Activated T-cell treated with anti-CD3 and anti-CD28 coated beads, Interleukin-2, amount 50 U/mL, for 72 hours (primary cell): ENCODE results near the gene STOX2. TPM values are rescaled to one million over a fixed set of nuclear protein-coding genes. Genes with fewer than 3 reads are reported as not detected.
A peak's percentile ranks its signal among the peaks of the same experiment; 100 is the strongest.

Experiments used
- ATAC-seq, 2 donors: fragments of 150-1000 bp; cut with Tn5 transposase; replicated peaks in 1 of 2; 2 replicates each; pipeline ENCODE4 v1.10.0; 2021; ENCODE audit warnings: moderate library complexity in 2 of 2, mild to moderate bottlenecking in 1 of 2
- DNase-seq, 2 donors: peaks; one replicate each; pipeline ENCODE4 v3.0.0; 2021 to 2022; ENCODE audit warnings: mixed read lengths in 1 of 2
- H3K27ac Mint-ChIP-seq: one replicate; pipeline ENCODE4 v1.8.0; 2022; ENCODE audit warnings: mild to moderate bottlenecking, moderate library complexity, mixed read lengths
- H3K27me3 Mint-ChIP-seq: one replicate; pipeline ENCODE4 v1.8.0; 2022; ENCODE audit warnings: low read depth, mixed read lengths
- H3K36me3 Mint-ChIP-seq, 2 donors: one replicate each; pipeline ENCODE4 v1.8.0; 2022; ENCODE audit warnings: mixed read lengths in 2 of 2, mild to moderate bottlenecking in 1 of 2; ENCODE audit not compliant: insufficient read depth in 2 of 2
- H3K4me1 Mint-ChIP-seq: one replicate; pipeline ENCODE4 v1.8.0; 2022; ENCODE audit warnings: low read depth, mixed read lengths
- H3K4me3 Mint-ChIP-seq, 2 donors: one replicate each; pipeline ENCODE4 v1.8.0; 2022; ENCODE audit warnings: mild to moderate bottlenecking in 2 of 2, mixed read lengths in 2 of 2, moderate library complexity in 2 of 2
- H3K9me3 Mint-ChIP-seq, 2 donors: one replicate each; pipeline ENCODE4 v1.8.0; 2022; ENCODE audit warnings: mixed read lengths in 2 of 2
- total RNA-seq, 2 donors: library from RNA; stranded (reverse); gene quantifications; one replicate each; pipeline ENCODE4 v1.2.3, GENCODE V29; 2022

STOX2 gene
- total RNA-seq: under 1 TPM in 1 of 2 donors, not detected in 1; 0.19 TPM

GRCh38 chr4:183905081-183905592 is at the start of gene STOX2:
Gene STOX2 (plus strand): TSS chr4:183905307. CDS start chr4:183906791, 1,484 bp downstream.
- Mint-ChIP-seq H3K4me3 (peak within 1 kb of the TSS; percentile 72 to 77), H3K27ac (no peak within 1 kb of the TSS), H3K9me3 (no peaks in the 10 kb centered on the region), H3K27me3 (peaks cover 25% of the 10 kb centered on the region), H3K4me1 (no peaks in the 10 kb centered on the region), H3K36me3 (no peaks in the 10 kb centered on the region)
- DNase-seq (peak; percentile 20 to 21), ATAC-seq (peak; percentile 61 to 73)

DNA sequence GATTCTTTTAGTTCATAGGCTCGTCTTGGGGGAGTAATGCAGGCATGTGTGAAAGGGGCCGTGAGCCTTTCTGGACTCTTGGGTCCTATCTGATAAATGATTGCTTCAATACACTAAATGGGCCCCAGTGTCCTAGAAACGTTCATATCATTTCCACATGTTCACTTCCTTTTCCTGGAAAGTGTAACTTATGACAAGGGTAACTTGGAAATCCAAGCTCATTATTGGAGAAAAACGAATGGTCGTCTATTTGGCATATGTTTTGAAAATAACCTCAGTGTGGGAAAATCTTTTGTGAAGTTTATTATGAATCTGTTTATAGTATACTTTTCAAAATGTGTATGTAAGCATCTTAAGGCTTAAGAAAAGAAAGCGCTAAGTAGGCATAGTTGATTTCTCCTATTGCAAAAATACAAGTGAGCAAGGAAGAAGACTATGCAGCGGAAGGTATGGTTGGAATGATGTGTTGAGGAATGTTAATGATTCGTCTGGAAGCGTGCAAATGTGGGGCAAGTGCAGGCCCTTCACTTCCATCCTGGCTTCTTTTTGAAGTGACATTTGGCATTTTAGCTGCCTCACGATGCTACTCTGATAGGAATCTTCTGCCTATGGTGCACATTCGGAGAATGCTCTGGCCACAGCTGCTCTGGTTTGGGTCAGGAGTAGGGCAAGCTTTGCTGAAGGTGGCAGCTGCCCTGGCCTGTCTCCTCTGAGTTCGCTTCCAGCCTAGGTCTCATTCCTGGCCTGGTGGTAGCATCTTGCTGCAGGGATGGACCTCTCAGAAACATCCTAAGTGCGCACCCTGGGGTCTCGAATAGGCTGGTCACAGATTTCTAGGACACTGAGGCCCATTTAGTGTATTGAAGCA is 49.5 kb upstream of the STOX2 start:
- H3K9me3 Mint-ChIP-seq: no peaks in the 10 kb centered on the region
- no peak for ATAC-seq
- no peaks in the 10 kb centered on the region for H3K4me1 Mint-ChIP-seq
- H3K27me3 Mint-ChIP-seq: peaks cover 18% of the 10 kb centered on the region
- DNase-seq: no peak
- H3K36me3 Mint-ChIP-seq: no peaks in the 10 kb centered on the region
- H3K27ac Mint-ChIP-seq: no peak overlapping the region
- no peak overlapping the region for H3K4me3 Mint-ChIP-seq

DNA sequence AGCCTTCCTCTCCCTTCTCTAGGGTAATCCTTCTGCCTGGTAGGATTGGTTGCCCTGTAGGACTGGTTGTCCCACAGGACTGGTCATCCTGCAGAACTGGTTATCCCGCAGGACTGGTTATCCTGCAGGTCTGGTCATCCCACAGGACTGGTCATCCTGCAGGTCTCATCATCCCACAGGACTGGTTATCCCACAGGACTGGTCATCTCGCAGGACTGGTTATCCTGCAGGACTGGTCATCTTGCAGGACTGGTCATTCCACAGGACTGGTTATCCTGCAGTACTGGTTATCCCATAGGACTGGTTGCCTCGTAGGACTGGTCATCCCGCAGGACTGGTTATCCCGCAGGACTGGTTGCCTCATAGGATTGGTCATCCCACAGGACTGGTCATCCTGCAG is 48.1 kb upstream of the STOX2 start:
- H3K4me1 Mint-ChIP-seq: no peaks in the 10 kb centered on the region
- H3K27me3 Mint-ChIP-seq: peaks cover 18% of the 10 kb centered on the region
- H3K4me3 Mint-ChIP-seq: no peak overlapping the region
- no peaks in the 10 kb centered on the region for H3K36me3 Mint-ChIP-seq
- no peak for DNase-seq
- H3K27ac Mint-ChIP-seq: no peak overlapping the region
- no peak for ATAC-seq
- no peaks in the 10 kb centered on the region for H3K9me3 Mint-ChIP-seq

GRCh38 chr4:183858011-183858615 is 47.0 kb upstream of the STOX2 start:
- ATAC-seq (no peak), DNase-seq (no peak)
- Mint-ChIP-seq H3K9me3 (no peaks in the 10 kb centered on the region), H3K36me3 (no peaks in the 10 kb centered on the region), H3K27me3 (peaks cover 18% of the 10 kb centered on the region), H3K4me1 (no peaks in the 10 kb centered on the region), H3K4me3 (no peak overlapping the region), H3K27ac (no peak overlapping the region)

GRCh38 chr4:183860119-183860518 is 45.0 kb upstream of the STOX2 start:
- Mint-ChIP-seq H3K27me3 (peaks cover 25% of the 10 kb centered on the region), H3K36me3 (no peaks in the 10 kb centered on the region), H3K9me3 (no peaks in the 10 kb centered on the region), H3K4me1 (no peaks in the 10 kb centered on the region), H3K27ac (no peak overlapping the region), H3K4me3 (no peak overlapping the region)
- ATAC-seq (no peak), DNase-seq (no peak)

DNA sequence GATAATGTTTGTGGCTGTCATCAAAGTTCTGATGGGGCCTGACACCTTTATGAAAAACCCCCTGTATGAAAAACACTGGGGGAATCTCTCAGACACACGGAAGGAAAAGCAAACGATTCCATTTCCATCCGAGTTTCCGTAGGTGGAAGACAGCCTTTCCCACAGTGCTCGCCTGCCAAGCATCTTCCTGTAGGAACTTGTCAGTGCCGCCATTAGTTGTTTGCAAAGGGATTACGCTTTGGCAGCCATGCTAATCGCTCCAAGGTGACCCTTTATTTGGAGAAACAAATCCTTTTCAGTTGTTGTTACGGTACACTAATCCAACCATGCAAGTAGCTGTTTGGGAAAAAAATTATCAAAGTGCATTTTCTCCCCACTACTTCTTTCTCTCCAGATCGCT is 44.4 kb upstream of the STOX2 start:
- H3K27ac Mint-ChIP-seq: no peak overlapping the region
- H3K4me1 Mint-ChIP-seq: no peaks in the 10 kb centered on the region
- DNase-seq (no peak), ATAC-seq (no peak)
- peaks cover 31% of the 10 kb centered on the region for H3K27me3 Mint-ChIP-seq
- no peaks in the 10 kb centered on the region for H3K36me3 Mint-ChIP-seq
- no peak overlapping the region for H3K4me3 Mint-ChIP-seq
- H3K9me3 Mint-ChIP-seq: no peaks in the 10 kb centered on the region

DNA sequence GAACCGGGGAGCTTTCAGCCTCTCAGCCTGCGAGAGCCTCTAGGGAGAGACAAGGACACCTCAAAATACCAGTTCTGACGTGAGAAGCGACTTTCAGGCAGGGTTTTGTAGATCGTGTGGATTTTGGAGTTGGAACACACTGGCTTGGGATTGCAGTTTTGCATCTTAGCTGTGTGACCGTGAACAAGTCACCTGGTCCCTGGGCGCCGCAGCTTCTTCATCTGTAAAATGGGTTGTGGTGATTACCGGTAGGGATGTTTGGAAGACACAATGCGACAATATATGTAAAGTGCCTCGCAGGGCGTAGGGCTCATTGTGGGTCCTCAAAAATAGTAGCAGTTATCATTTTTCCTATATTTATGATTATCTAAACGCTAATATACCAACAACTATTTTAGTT is 43.7 kb upstream of the STOX2 start:
- peaks cover 32% of the 10 kb centered on the region for H3K27me3 Mint-ChIP-seq
- H3K9me3 Mint-ChIP-seq: no peaks in the 10 kb centered on the region
- H3K4me1 Mint-ChIP-seq: no peaks in the 10 kb centered on the region
- no peak overlapping the region for H3K4me3 Mint-ChIP-seq
- no peak overlapping the region for H3K27ac Mint-ChIP-seq
- H3K36me3 Mint-ChIP-seq: no peaks in the 10 kb centered on the region
- DNase-seq: no peak
- no peak for ATAC-seq

GRCh38 chr4:183863155-183863825 is 41.8 kb upstream of the STOX2 start:
- peaks cover 24% of the 10 kb centered on the region for H3K27me3 Mint-ChIP-seq

DNA sequence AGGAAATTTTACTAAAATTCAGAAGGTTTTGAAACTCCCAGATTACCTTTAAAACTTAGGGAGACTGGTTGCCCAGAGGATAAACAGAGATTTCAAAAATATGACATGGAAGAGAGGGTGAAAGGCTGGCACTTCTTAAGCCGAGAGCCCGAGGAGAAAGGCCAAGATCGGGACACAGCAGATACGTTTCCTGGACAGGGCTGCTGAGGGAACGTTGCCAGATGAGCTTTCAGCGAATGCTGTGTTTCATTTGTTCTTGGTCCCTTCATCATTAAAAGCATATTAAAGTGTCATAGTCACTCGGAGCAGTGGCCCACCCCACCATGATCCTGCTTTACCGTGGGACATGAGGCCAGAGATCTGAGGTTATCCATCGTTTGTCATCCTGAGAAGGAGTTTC is 37.9 kb upstream of the STOX2 start:
- Mint-ChIP-seq H3K27ac (no peak overlapping the region), H3K4me1 (no peaks in the 10 kb centered on the region), H3K9me3 (no peaks in the 10 kb centered on the region), H3K36me3 (no peaks in the 10 kb centered on the region), H3K4me3 (no peak overlapping the region), H3K27me3 (peaks cover 14% of the 10 kb centered on the region)
- DNase-seq: no peak
- ATAC-seq: no peak

More at GRCh38 chr4:183863155-183863825, 41.8 kb upstream of the STOX2 start:
- H3K27ac Mint-ChIP-seq: no peak overlapping the region
- H3K4me1 Mint-ChIP-seq: no peaks in the 10 kb centered on the region
- H3K4me3 Mint-ChIP-seq: no peak overlapping the region
- no peak for DNase-seq
- ATAC-seq: no peak
- H3K9me3 Mint-ChIP-seq: no peaks in the 10 kb centered on the region
- no peaks in the 10 kb centered on the region for H3K36me3 Mint-ChIP-seq

- ATAC-seq (no peak), DNase-seq (no peak)
- Mint-ChIP-seq H3K4me3 (no peak overlapping the region), H3K36me3 (no peaks in the 10 kb centered on the region), H3K27me3 (no peaks in the 10 kb centered on the region), H3K9me3 (no peaks in the 10 kb centered on the region), H3K27ac (no peak overlapping the region), H3K4me1 (no peaks in the 10 kb centered on the region)
These were observed 34.1 kb upstream of the STOX2 start for GRCh38 chr4:183870997-183871396.

- Mint-ChIP-seq H3K4me3 (no peak overlapping the region), H3K27ac (no peak overlapping the region), H3K27me3 (no peaks in the 10 kb centered on the region), H3K4me1 (no peaks in the 10 kb centered on the region), H3K36me3 (no peaks in the 10 kb centered on the region), H3K9me3 (no peaks in the 10 kb centered on the region)
- no peak for DNase-seq
- no peak for ATAC-seq
These were observed 33.5 kb upstream of the STOX2 start for GRCh38 chr4:183871581-183871980.

DNA sequence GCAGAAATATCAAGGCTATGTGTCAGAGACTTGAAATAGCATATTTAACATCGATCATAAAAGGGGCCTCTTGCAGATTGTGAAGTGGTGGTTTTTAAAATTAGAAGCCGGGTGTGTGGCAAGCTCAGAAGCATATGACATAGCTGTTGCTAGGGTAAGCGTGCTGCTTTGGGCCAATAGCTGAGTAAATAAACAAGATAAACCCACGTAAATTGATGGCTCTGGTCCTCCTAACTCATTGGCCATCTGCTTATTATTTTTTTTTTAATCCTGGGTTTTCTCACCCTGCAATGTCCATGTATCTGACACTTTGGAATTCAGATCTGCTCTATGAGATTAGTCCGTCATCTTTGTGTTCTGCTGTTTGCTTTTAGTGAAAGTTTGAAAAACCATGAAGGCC is 32.6 kb upstream of the STOX2 start:
- ATAC-seq: no peak
- Mint-ChIP-seq H3K4me1 (no peaks in the 10 kb centered on the region), H3K9me3 (no peaks in the 10 kb centered on the region), H3K4me3 (no peak overlapping the region), H3K36me3 (no peaks in the 10 kb centered on the region), H3K27me3 (no peaks in the 10 kb centered on the region), H3K27ac (no peak overlapping the region)
- no peak for DNase-seq
